Stimulated activated CD8-positive, alpha-beta memory T cell treated with anti-CD3 and anti-CD28 coated beads, Interleukin-4, amount 100 ng/mL, for 4 hours (primary cell): Measurements from ENCODE around the gene TM4SF4.

Experiments used
- DNase-seq, 2 donors: peaks; one replicate each; pipeline ENCODE4 v3.0.0-alpha.2; 2020; ENCODE audit warnings: low read depth in 2 of 2, low spot score in 1 of 2

Gene TM4SF4

GRCh38 chr3:149454746-149455145 is 19.8 kb upstream of the TM4SF4 start:
- no peak for DNase-seq

GRCh38 chr3:149455366-149455765 is 19.1 kb upstream of the TM4SF4 start:
- DNase-seq, result no peak

GRCh38 chr3:149455989-149456388 is 18.5 kb upstream of the TM4SF4 start:
- DNase-seq, result no peak

- DNase-seq, result no peak
Measured at GRCh38 chr3:149459491-149460059, 14.9 kb upstream of the TM4SF4 start.

- no peak for DNase-seq
Measured at GRCh38 chr3:149460117-149460516, 14.4 kb upstream of the TM4SF4 start.

- no peak for DNase-seq
Measured at GRCh38 chr3:149462051-149462450, 12.4 kb upstream of the TM4SF4 start.

- DNase-seq, result no peak
Measured at GRCh38 chr3:149462581-149463011, 11.9 kb upstream of the TM4SF4 start.

- DNase-seq, result no peak
Measured at GRCh38 chr3:149463921-149464320, 10.6 kb upstream of the TM4SF4 start.

- no peak for DNase-seq
Measured at GRCh38 chr3:149464542-149465328, 9.8 kb upstream of the TM4SF4 start.

GRCh38 chr3:149465351-149465883 is 9.1 kb upstream of the TM4SF4 start:
- DNase-seq, result no peak

- no peak for DNase-seq
Measured at GRCh38 chr3:149466192-149466591, 8.3 kb upstream of the TM4SF4 start.

GRCh38 chr3:149468504-149469212 is 5.8 kb upstream of the TM4SF4 start:
- no peak for DNase-seq

GRCh38 chr3:149470381-149470780 is 4.1 kb upstream of the TM4SF4 start:
- no peak for DNase-seq

- DNase-seq, result no peak
Measured at GRCh38 chr3:149472030-149472797, 2.3 kb upstream of the TM4SF4 start.

GRCh38 chr3:149473357-149474249 is 894 bp upstream of the TM4SF4 start:
- DNase-seq, result no peak

- no peak for DNase-seq
Measured at GRCh38 chr3:149475451-149476060, 1.1 kb downstream of the TM4SF4 start.

- no peak for DNase-seq
Measured at GRCh38 chr3:149476225-149476624, 1.7 kb downstream of the TM4SF4 start.

GRCh38 chr3:149479621-149480325 is 5.3 kb downstream of the TM4SF4 start:
- no peak for DNase-seq
